Transverse colon (tissue), 1 donor: Measurements from ENCODE around the gene LLCFC1.

Source experiments
- EP300 ChIP-seq: sonication (generic); formaldehyde crosslinking; IDR thresholded peaks from one replicate; pipeline ENCODE4 v1.6.1; 2017; ENCODE audit warnings: antibody characterized with exemption, low read depth
- POLR2A ChIP-seq: fragments of 450-650 bp; IDR thresholded peaks from one replicate; pipeline ENCODE4 v1.6.1; 2016; ENCODE audit warnings: antibody characterized with exemption, mild to moderate bottlenecking, moderate library complexity

- TF ChIP-seq POLR2A (no peak), EP300 (no peak)
Measured at GRCh38 chr7:142916508-142916907, 22.8 kb upstream of the LLCFC1 start.
